Ishikawa (cell line): ENCODE results near the gene RPL35.

Source experiments
- CREB1 ChIP-seq: IDR thresholded peaks from 2 replicates; pipeline ENCODE4 v1.6.1; 2012; ENCODE audit warnings: low read depth
- EP300 ChIP-seq: IDR thresholded peaks from 2 replicates; pipeline ENCODE4 v1.6.1; 2012; ENCODE audit warnings: borderline replicate concordance
- RAD21 ChIP-seq: IDR thresholded peaks from 2 replicates; pipeline ENCODE4 v1.6.1; 2012; ENCODE audit warnings: low read depth
- REST ChIP-seq: IDR thresholded peaks from 2 replicates; pipeline ENCODE4 v1.6.1; 2012; ENCODE audit warnings: low read depth, mild to moderate bottlenecking
- TEAD4 ChIP-seq: IDR thresholded peaks from 2 replicates; pipeline ENCODE4 v1.6.1; 2012
- YY1 ChIP-seq: IDR thresholded peaks from 2 replicates; pipeline ENCODE4 v1.6.1; 2012; ENCODE audit warnings: low read depth
- ZBTB7A ChIP-seq: IDR thresholded peaks from 2 replicates; pipeline ENCODE4 v1.6.1; 2012; ENCODE audit warnings: low read depth

- TF ChIP-seq CREB1 (no peak), TEAD4 (no peak), RAD21 (no peak), YY1 (no peak), ZBTB7A (no peak), EP300 (no peak), REST (no peak)
These were observed 31.2 kb downstream of the RPL35 start for GRCh38 chr9:124830593-124830992.
